GM18951 (cell line): ENCODE data around the gene GPN1.
"Not testable (repeated sequence)": the region's sequence is repeated elsewhere in the genome, so short reads cannot be mapped to it uniquely, and the experiment has no call there.

Experiments used
- POLR2A ChIP-seq: IDR thresholded peaks from 4 replicates; pipeline ENCODE4 v1.6.1; 2011; ENCODE audit warnings: mild to moderate bottlenecking; ENCODE audit not compliant: insufficient read length, insufficient read depth; ENCODE audit errors: extremely low read depth
- in situ Hi-C: fragments of 300-500 bp; cut with MboI; formaldehyde crosslinking; loops from one replicate; pipeline ENCODE4 v1.12.0; 2022; ENCODE audit warnings: low sequenced_read_pairs, mixed read lengths, inconsistent platforms; ENCODE audit not compliant: unreplicated experiment

The GPN1 gene

DNA sequence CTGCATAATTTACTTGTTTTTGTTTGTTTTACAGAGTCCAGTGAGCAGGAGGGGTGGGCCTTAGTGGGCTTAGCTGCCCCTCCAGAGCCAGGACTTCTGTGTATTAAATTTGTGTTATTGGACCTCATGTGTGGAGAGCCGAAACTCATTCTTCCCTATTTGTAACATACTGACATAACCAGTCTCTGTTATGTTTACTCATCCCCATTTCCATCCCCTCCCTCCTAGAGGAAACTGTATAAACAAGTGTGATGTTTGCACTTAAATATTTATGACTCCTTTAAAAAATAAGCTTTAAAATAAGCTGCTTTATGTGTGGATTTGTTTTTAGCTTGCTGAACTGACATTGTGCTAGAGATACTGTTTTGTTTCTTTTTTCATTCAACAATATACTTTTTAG, 32.2 kb upstream of the GPN1 start:
- in situ Hi-C loops, result no loop called here
- no peak for TF ChIP-seq POLR2A

DNA sequence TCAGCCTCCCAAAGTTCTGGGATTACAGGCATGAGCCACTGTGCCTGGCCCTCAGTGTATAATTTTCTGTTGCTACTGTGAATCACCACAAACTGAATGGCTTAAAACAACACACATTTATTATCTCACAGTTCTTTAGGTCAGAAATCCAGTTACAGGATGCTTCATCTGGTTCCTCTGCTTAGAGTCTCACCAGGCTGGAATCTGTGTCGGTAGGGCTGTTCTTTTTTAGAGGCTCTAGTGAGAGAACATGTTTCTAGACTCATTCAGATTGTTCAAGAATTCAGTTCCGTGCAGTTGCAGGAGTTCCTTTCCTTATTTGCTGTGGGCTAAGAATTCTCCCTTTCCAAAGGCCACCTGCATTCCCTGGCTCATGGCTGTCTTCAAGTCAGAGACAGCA, 22.2 kb upstream of the GPN1 start:
- TF ChIP-seq POLR2A, result no peak
- in situ Hi-C loops, result no loop called here

DNA sequence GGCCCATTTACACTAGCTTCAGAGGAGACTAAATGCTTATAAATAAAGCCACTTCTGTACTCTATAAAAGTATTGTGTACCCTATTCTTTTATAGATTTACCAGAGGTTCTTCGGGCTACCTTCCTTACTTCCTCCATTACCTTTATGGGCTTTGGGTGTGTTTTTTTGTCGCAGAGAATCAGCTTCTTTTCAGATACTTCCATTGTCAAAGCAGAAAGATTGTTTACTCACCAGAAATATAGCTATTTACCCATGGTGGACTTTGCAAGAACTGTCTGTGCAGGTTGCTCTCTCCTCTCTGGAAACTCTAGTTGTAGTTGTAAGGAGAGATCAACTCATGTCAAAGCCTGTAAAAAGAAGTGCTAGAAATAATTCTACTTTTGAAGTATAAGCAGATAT, 14.9 kb upstream of the GPN1 start:
- TF ChIP-seq POLR2A, result no peak
- in situ Hi-C loops, result no loop called here

DNA sequence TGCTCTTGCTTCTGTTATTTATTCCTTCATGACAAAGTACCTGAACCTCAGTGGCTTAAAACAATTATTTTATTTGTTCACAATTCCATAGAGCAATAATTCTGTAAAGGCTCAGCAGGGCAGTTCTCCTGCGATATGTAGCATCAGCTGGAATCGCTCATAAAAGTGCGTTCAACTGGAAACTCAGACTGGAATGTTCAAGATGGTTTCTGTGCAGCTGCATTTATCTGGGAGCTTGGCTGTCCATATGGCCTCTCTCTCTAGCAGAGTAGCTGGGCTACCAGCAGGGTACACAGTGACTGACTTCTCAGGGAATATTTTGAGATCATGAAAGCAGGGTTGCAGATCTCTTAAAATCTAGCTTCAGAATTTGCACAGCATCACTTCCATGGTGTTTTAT, 13.5 kb upstream of the GPN1 start:
- TF ChIP-seq POLR2A, result no peak
- in situ Hi-C loops, result no loop called here

DNA sequence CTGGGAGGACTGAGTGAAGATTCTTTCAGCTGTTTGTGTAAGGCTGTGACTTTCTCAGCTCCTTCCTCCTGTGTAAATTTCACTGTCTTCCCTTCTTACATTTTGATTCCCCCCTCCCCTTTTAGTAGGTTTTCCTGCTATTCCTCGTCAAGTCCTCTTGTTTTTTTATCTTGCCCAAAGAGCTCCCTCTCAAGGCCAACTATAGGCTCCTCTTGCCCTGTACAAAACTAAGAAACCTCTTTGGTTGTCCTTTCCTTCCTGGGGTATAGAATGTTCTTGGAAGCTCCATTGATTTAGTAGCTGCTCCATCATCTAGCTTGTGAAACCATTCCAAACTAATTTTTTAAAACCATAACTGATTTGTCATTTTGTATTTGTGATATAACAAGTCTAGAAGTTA, 7.3 kb upstream of the GPN1 start:
- in situ Hi-C loops, result no loop called here
- no peak for TF ChIP-seq POLR2A

DNA sequence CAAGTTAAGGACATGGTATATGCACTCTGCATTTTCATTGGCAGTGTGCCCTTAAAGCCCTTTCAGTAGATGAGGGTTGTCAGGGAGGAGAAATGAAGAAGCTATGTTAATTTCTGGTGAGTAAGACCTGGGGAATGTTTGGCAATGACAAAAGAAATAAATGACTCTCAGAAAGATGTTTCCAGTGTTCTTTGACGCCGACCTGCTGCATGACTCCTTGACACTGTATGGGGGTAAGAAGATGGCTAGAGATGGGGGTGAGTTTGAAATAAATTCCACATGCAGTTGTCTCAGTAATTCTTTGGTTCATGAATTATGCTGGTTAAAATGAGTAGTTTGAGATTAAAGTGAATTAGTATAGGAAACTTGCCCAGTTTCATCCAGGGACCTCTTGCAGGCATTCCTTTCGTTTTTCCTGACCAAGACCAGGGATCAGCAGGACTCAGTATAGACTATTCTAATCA, 5.9 kb upstream of the GPN1 start:
- in situ Hi-C loops, result no loop called here

DNA sequence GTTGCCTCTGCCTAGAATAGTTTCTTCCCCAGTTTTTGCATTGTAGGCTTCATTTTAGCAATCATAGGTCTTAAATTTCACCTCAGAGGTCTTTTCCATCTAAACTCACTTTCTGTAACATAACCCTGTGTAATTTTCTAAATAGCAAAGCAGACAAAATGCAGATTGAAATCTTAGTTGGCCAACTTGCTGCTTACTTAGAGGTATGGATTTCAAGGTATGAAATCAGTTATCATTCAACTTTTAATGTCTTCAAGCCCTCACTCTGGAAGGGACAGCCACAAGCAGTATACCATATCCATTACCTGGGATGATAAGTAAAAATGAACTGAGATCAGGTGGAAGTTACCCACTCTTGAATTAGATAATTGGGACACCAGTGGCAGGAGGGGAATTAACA, 3.9 kb upstream of the GPN1 start:
- TF ChIP-seq POLR2A, result no peak
- in situ Hi-C loops, result no loop called here

More for the DNA sequence above, 5.9 kb upstream of the GPN1 start:
- no peak for TF ChIP-seq POLR2A

DNA sequence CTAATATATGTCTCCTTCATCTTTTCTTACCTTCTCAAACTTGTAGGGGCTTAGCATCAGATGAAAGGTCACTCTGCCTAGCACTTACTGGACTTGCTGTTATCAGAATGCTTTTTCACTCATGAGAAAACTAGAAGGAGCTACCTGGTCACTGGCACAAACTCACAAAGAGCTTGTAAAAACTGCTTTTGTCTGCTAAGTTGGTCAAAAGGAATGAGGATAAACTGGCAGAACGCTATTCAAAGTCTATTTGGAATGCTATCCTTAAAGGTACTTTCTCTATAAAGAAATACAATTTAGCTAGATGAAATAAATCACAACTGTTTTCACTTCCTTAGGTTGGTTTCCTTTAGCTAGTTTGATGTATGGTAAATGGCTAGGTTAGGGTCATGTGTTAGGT, 2.5 kb upstream of the GPN1 start:
- in situ Hi-C loops, result not testable (repeated sequence)

DNA sequence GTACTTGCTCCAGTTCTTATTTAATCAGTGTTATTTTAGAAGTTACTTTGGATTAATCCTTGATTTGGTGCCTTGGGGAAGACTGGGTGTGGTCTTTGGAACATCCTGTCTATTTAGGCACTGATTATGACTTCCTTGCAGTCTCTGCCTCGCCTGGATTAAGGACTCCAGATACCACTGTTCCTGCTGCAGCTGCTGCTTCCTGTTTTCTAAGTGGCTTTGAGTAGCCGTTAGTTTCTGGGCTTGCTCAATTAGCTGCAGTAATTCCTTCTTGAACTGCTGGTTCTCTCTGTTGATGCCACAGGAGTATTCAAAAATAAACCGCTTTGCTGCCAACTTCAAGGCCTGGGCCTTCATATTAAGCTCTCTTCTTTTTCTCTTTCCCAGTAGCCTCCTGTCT, 1.9 kb upstream of the GPN1 start:
- in situ Hi-C loops, result not testable (repeated sequence)

DNA sequence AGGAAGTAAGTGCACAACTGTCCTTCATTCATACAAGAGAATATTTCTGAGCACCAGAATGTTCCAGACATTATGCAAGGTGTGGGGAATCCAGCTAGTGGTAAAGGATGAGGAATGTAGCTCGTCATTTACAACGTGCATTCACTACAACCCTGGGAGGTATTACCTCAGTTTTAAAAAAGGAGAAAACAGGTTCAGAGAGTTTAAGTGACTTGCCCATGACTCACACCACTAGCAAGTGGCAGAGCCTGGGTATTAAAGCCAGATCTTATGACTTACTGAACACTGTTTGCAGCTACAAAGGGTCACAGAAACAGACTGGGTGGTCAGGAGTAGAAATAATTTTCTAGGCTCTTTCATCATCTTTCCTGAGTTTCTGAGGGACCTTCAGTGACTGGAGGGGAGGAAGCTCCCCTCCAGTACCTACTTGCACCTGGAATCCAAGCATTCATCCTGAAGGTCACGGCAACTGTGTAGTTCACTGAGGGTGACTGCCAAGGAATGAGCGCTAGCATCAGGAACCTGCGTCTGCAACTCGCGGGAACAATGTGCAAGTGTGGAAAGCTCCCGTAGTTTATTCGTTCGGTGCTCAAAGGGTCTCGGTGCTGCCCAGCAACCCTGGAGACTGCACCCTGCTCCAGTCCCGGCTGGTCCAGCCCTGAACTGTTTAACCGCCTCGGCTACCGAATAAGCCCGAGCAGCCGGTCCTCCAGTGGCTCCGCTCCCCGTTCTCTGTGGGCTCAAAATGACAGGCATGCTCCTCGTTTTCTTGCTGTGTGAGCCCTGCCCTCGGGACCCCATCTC, 685 bp upstream of the GPN1 start:
- in situ Hi-C loops, result no loop called here

DNA sequence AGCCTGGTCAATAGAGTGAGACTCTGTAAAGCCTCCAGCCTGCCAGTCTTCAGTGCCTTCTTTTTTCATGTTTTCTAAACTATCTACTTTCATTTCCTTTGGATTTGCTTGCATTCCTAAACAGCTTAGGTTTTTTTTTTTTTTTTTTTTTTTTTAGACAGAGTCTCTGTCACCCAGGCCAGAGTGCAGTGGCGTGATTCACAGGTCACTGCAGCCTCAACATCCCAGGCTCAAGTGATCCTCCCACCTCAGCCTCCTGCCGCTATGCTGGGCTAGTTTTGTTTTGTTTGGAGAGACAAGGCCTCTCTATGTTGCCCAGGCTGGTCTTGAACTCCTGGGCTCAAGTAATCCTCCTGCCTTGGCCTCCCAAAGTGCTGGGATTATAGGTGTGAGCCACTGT, 1.4 kb downstream of the GPN1 start:
- in situ Hi-C loops, result not testable (repeated sequence)

More for the DNA sequence above, 685 bp upstream of the GPN1 start:
- TF ChIP-seq POLR2A, result no peak

DNA sequence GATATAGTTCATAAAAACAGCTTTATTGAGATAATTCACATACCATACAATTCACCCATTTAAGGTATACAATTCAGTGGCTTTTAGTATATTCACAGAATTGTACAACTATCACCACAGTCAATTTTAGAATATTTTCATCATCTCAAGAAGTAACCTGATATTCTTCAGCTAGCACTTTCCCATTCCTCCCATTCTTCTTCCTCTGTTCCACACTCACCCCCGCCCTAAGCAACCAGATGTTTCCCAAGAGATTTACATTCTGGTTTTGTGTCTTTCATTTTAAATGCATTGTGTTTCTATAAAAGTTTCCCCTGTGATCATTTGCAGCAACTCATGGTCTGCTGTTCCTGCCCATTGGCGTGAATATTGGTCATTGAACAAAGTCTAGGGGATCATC, 5.4 kb downstream of the GPN1 start:
- in situ Hi-C loops, result no loop called here
- TF ChIP-seq POLR2A, result no peak

DNA sequence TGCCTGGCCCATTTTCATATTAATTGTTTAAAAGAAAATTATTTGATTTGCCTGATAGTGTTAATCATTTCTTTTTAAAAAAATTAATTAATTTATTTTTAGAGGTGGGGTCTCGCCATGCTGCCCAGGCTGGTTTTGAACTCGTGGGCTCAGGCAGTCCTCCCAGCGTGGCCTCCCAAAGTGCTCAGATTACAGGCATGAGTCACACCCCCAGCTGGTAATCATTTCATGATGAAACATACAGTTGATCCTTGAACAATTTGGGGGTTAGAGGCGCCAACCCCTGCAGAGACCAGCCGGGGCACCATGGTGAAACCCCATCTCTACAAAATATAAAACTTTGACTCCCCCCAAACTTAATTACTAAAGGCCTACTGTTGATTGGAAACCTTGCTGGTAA, 7.9 kb downstream of the GPN1 start:
- TF ChIP-seq POLR2A, result no peak

DNA sequence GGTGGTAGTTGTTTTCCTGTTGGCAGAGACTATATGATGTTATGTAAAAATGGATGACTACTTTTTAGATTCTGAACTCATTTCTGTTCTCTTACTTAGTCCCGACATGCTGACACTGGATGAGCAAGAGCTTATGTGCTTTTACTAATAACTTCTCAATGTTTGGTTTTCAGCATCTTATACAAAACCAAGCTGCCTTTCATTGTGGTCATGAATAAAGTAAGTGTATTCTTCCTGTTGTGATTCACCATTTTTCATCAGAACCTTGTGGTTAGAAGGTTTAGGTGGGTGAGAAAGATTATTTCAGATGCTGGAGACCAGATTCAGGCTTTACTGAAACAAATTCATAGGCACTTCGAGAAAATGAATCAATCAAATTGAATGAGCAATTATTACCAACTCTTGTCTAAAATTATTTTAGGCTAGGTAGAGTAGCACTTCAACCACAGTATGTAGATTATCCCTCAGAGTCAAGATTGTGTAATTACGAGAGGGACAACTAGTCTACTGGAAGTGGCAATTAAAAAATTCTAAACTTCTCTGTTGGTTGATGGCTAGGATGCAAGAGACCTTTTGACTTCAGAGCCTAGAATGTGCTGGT, 9.3 kb downstream of the GPN1 start:
- in situ Hi-C loops, result no loop called here
- no peak for TF ChIP-seq POLR2A

More for the DNA sequence above, 7.9 kb downstream of the GPN1 start:
- in situ Hi-C loops, result no loop called here
